Activated CD8-positive, alpha-beta memory T cell treated with anti-CD3 and anti-CD28 coated beads for 1 hour (primary cell): ENCODE data around the gene CCDC57.

Experiments used
- DNase-seq, 2 donors: peaks; one replicate each; pipeline ENCODE4 v3.0.0-alpha.2; 2020; ENCODE audit warnings: low read depth in 1 of 2; ENCODE audit errors: extremely low read depth in 1 of 2

The CCDC57 gene

GRCh38 chr17:82246365-82247181 is 33.9 kb upstream of the CCDC57 start:
- no peak for DNase-seq

- no peak for DNase-seq
These were observed 33.4 kb upstream of the CCDC57 start for GRCh38 chr17:82246040-82246364.

GRCh38 chr17:82245134-82246039 is 32.7 kb upstream of the CCDC57 start:
- DNase-seq: no peak

GRCh38 chr17:82244413-82245133 is 31.9 kb upstream of the CCDC57 start:
- DNase-seq: no peak

- no peak for DNase-seq
These were observed 31.2 kb upstream of the CCDC57 start for GRCh38 chr17:82243648-82244412.

GRCh38 chr17:82242977-82243647 is 30.5 kb upstream of the CCDC57 start:
- DNase-seq: no peak

- DNase-seq: no peak
These were observed 30.0 kb upstream of the CCDC57 start for GRCh38 chr17:82242698-82242976.

- DNase-seq: no peak
These were observed 29.5 kb upstream of the CCDC57 start for GRCh38 chr17:82241926-82242697.

- DNase-seq: no peak
These were observed 28.7 kb upstream of the CCDC57 start for GRCh38 chr17:82241183-82241925.

- DNase-seq: no peak
These were observed 28.0 kb upstream of the CCDC57 start for GRCh38 chr17:82240506-82241182.

GRCh38 chr17:82239926-82240505 is 27.4 kb upstream of the CCDC57 start:
- no peak for DNase-seq

- DNase-seq: no peak
These were observed 26.8 kb upstream of the CCDC57 start for GRCh38 chr17:82239401-82239925.

GRCh38 chr17:82238472-82239201 is 26.0 kb upstream of the CCDC57 start:
- peak in 1 of 2 donors; percentile 47 for DNase-seq

- no peak for DNase-seq
These were observed 25.3 kb upstream of the CCDC57 start for GRCh38 chr17:82237746-82238471.

GRCh38 chr17:82237083-82237745 is 24.6 kb upstream of the CCDC57 start:
- no peak for DNase-seq
